ENCODE measurements around the gene MSL1. TPM values are rescaled to one million over a fixed set of nuclear protein-coding genes. Genes with fewer than 3 reads are reported as not detected.

Gene MSL1
- total RNA-seq, 2 donors from 2014 or later, result 77.0 to 81.0 TPM

- no peak for TF ChIP-seq CTCF (IDR thresholded peaks at IDR 0.05)
- no peaks in the 10 kb centered on the region for H3K9me3 ChIP-seq
- no peak for DNase-seq
- no peak overlapping the region for H3K27ac ChIP-seq
- intact Hi-C loops (cut with DNase I), result no loop called here
- no peaks in the 10 kb centered on the region for H3K27me3 ChIP-seq
- peaks cover 5% of the 10 kb centered on the region for H3K36me3 ChIP-seq
- H3K4me3 ChIP-seq, result no peak overlapping the region
- no peak overlapping the region for H3K9ac ChIP-seq (ENCODE audit: low read depth in 2 of 2, low read length in 2 of 2)
- H3K4me1 ChIP-seq, result no peaks in the 10 kb centered on the region
Measured at GRCh38 chr17:40151414-40151963, 29.7 kb downstream of the MSL1 start.

GRCh38 chr17:40153603-40154236 lies 31.9 kb downstream of the MSL1 start:
- intact Hi-C loops (cut with DNase I), result no loop called here
- Histone ChIP-seq H3K36me3 (no peaks in the 10 kb centered on the region), H3K4me3 (no peak overlapping the region), H3K9ac (ENCODE audit: low read depth in 2 of 2, low read length in 2 of 2) (no peak overlapping the region), H3K27ac (no peak overlapping the region), H3K9me3 (no peaks in the 10 kb centered on the region), H3K27me3 (no peaks in the 10 kb centered on the region), H3K4me1 (no peaks in the 10 kb centered on the region)
- no peak for DNase-seq
- TF ChIP-seq CTCF (IDR thresholded peaks at IDR 0.05), result no peak

DNA sequence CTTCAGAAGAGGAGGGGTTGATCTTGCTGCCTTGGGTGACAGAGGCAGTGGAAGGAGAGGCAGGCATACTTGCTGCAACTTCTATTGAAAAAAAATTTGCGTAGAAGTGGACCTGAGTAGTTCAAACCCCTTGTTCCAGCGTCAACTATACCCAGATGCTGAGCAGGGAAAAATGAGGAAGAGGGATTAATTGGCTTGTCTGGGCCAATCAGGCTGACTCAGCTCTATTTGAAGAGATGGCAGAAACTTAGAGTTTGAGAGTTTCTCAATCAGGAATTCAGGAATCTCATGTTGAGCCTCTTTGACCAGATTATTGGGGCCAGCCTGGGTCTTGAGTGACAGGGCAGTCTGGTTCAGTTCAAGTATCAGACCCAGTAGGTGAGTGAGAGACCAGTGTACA lies 36.2 kb downstream of the MSL1 start:
- peaks cover 9% of the 10 kb centered on the region for H3K36me3 ChIP-seq
- no peaks in the 10 kb centered on the region for H3K4me1 ChIP-seq
- no peak overlapping the region for H3K9ac ChIP-seq (ENCODE audit: low read depth in 2 of 2, low read length in 2 of 2)
- H3K4me3 ChIP-seq, result no peak overlapping the region
- no peaks in the 10 kb centered on the region for H3K9me3 ChIP-seq
- no peak for DNase-seq
- no peak overlapping the region for H3K27ac ChIP-seq
- H3K27me3 ChIP-seq, result no peaks in the 10 kb centered on the region
- no peak for TF ChIP-seq CTCF (IDR thresholded peaks at IDR 0.05)
- intact Hi-C loops (cut with DNase I), result no loop called here

DNA sequence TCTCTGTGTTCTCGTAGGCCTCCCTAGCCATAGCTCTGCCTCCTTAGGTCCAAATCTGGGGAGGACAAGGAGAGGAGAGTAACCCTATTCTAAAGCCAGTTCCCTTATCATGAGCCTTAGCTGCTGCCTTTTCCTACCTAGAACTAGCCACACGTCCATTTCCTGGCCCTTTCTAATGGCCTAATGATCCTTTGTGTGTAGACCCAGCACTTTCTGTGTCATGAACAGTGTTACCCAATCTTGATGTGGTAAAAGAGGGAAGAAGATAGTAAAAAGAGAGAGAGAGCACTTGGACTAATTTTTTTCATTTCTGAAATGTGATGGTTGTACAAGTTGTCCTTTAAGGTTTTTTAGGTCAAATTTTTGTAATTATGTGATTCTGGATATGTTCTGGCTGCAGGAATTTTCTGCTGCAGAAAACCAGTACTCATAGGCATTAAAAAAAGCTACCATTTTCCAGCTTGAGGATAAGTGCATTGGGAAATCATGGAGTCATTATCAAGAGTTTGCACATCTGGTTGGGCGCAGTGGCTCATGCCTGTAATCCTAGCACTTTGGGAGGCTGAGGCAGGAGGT lies 36.8 kb downstream of the MSL1 start:
- no peak for DNase-seq
- Histone ChIP-seq H3K9ac (ENCODE audit: low read depth in 2 of 2, low read length in 2 of 2) (no peak overlapping the region), H3K36me3 (peaks cover 14% of the 10 kb centered on the region), H3K27me3 (no peaks in the 10 kb centered on the region), H3K27ac (no peak overlapping the region), H3K4me1 (no peaks in the 10 kb centered on the region), H3K4me3 (no peak overlapping the region), H3K9me3 (no peaks in the 10 kb centered on the region)
- intact Hi-C loops (cut with DNase I), result no loop called here
- no peak for TF ChIP-seq CTCF (IDR thresholded peaks at IDR 0.05)

DNA sequence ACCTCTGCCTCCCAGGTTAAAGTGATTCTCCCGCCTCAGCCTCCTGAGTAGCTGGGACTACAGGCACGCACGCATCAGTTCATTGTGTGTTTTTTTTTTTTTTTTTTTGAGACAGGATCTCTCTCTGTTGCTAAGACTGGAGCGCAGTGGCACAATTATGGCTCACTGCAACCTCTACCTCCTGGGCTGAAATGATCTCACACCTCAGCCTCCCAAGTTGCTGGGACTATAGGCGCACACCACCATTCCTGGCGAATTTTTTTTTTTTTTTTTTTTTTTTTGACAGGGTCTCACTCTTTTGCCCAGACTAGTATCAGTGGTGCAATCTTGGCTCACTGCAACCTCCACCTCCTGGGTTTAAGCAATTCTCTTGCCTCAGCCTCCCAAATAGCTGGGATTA lies 37.7 kb downstream of the MSL1 start:
- Histone ChIP-seq H3K4me1 (no peaks in the 10 kb centered on the region), H3K9ac (ENCODE audit: low read depth in 2 of 2, low read length in 2 of 2) (no peak overlapping the region), H3K27me3 (no peaks in the 10 kb centered on the region), H3K27ac (no peak overlapping the region), H3K4me3 (no peak overlapping the region), H3K36me3 (peaks cover 14% of the 10 kb centered on the region), H3K9me3 (no peaks in the 10 kb centered on the region)
- no peak for DNase-seq
- no peak for TF ChIP-seq CTCF (IDR thresholded peaks at IDR 0.05)
- intact Hi-C loops (cut with DNase I), result no loop called here

Measured in colonic mucosa (tissue), 4 donors.